GM10266 (cell line): Measurements from ENCODE around the gene CDHR2.

Experiments used
- DNase-seq: peaks from one replicate; pipeline ENCODE4 v3.0.0; 2012; ENCODE audit errors: extremely low spot score
- CTCF ChIP-seq: IDR thresholded peaks from 2 replicates; pipeline ENCODE4 v1.5.1; 2012; ENCODE audit warnings: mild to moderate bottlenecking, low read depth; ENCODE audit not compliant: control insufficient read depth, insufficient read depth; ENCODE audit errors: missing control alignments

CDHR2 gene

DNA sequence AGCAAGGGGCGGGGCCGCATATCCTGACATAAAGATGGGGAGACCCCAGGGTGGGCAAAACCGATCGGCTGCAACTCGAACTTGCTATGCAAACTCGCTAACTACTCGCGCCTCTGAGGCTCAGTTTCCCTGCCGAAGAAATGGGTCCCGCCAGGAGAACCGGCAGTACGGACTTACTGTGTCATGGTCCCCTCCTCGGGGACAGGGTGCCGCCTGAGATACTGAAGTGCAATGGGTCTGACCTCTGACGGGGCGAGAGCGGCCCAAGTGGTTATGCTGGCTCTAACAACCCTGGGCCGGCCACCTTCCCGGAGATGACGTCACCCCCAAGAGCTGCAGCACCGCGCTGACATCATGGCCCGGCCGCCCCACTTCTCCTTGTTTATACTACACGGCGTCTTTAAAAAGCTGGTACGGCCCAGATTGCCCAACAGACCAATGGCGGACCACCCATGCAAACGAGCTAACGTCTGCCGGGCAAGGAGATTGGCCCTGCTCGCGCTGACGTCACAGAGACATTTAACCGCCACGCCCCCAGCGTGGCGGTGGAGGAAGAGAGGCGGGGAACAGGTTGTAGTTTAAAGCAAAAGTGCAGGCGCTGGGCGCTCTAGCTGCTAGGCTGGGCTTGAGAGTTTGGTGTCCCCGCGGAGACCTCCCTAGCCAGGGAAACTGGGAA is 11.4 kb upstream of the CDHR2 start:
- DNase-seq = peak; percentile 93
- no peak for TF ChIP-seq CTCF

DNA sequence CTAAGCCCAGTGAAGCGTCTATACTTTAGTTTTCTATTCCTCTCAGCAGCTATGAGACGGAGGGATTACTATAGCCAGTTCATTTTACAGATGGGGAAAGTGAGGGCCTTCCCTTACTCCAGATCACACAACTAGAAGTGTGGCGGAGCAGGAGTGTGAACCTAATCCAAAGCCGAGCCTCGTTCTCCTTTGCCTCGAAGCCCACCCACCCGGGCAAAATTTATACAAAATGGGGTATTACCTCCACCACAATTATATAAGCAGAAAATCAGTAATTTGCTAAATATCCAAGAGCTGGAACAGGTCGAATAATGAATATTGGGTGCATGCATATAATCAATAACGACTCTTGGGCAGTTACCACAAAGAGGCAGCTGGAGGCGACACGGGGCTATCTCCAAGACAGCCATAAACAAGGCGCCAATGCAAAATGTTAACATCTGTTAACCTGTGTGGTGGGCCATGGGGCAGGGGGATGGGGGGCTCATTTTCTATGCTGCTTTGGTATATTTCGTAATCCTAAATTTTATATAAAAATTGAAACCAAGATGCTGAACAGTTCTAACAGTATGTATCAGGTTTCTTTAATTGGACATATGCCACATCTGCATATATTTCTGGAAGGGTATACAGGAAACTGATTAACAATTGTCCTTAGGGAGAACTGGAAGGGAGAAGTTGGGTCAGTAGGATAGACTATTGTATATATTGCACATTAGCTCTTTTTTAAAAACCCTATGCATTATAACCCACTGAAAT is 10.7 kb upstream of the CDHR2 start:
- no peak for DNase-seq
- no peak for TF ChIP-seq CTCF

- no peak for DNase-seq
- no peak for TF ChIP-seq CTCF
These were observed 10.2 kb upstream of the CDHR2 start for GRCh38 chr5:176538989-176539384.

DNA sequence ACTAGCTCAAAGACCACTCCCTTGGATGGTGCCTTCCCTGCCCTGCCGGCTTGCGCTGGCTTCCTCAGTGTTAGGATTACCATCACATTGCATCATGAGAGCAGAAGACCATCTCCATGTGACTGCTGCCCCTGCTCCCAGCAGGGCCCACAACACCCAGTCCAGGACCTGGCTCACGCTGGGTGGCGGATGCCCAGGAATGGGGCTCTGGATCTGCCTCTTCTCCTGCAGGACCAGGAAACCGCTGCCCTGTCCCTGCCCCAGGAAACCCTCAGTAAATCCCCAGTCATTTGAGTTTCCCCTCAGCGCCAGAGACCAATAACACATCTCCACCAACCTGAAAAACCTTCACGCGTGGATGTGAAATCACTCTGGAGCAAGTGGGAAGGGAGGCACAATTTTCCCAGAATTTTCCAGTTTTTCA is 8.7 kb upstream of the CDHR2 start:
- no peak for TF ChIP-seq CTCF
- no peak for DNase-seq

GRCh38 chr5:176540956-176541337 is 8.2 kb upstream of the CDHR2 start:
- TF ChIP-seq CTCF = no peak
- DNase-seq = no peak

DNA sequence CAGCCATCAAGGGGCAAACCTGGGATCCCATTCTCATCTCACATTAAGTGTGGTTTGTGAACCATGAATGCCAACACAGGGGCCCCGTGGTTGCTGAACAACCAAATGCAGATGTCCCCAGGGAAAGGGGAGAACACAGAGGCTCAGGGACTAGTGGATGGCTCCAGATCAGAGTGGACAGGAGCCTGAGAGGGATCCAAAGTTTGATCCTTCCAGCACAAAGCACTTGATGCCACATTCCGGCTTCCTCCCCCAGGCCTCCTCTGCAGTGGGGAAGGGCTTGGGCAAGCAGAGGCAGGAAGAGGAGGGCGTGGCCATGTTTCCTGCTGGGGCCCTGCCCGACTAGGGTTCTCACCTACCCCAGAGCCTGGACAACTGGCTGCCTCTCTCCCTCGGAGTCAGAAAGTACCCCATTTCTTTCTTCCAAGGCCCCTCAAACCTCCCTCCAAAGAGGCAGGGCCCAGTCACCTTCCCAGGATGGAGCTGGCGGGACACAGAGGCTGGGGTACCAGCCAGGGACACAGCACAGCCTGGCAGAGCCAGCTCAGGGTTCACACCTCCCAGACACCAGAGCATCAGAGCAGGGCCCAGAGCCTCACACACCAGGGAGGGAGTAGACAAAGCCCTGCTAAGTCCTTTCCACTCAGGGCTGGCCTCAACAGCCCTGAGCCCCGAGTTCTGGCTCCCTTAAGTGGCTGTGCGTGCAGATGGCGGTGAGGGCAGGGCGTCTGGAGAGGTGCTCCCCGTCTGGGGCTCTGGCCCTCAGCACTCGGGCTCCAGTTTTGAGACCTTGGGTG is 7.6 kb upstream of the CDHR2 start:
- TF ChIP-seq CTCF = no peak
- DNase-seq = peak; percentile 59
